ENCODE results near the gene KCNN3.

DNA sequence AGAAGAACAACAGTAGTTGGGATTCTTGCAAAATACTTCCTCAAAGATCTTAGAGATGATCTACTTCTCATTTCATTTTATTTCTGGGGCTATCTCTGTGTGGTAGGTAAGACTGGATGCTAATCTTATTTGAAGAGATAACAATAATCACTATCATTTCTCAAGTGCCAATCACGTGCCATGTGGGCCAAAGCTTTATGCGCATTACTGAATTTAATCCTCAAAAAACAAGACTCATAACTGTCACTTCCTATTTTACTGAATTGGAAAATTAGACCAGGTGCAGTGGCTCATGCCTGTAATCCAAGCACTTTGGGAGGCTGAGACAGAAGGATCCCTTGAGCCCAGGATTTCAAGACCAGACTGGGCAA, 121.7 kb downstream of the KCNN3 start:
- TF ChIP-seq, protein P1, sequence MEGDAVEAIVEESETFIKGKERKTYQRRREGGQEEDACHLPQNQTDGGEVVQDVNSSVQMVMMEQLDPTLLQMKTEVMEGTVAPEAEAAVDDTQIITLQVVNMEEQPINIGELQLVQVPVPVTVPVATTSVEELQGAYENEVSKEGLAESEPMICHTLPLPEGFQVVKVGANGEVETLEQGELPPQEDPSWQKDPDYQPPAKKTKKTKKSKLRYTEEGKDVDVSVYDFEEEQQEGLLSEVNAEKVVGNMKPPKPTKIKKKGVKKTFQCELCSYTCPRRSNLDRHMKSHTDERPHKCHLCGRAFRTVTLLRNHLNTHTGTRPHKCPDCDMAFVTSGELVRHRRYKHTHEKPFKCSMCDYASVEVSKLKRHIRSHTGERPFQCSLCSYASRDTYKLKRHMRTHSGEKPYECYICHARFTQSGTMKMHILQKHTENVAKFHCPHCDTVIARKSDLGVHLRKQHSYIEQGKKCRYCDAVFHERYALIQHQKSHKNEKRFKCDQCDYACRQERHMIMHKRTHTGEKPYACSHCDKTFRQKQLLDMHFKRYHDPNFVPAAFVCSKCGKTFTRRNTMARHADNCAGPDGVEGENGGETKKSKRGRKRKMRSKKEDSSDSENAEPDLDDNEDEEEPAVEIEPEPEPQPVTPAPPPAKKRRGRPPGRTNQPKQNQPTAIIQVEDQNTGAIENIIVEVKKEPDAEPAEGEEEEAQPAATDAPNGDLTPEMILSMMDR (IDR thresholded peaks at IDR 0.05; ENCODE audit: poor library complexity, severe bottlenecking): no peak
- no peak for TF ChIP-seq EZH2 (IDR thresholded peaks at IDR 0.05; ENCODE audit: borderline replicate concordance, insufficient read depth, low read length, poor library complexity, severe bottlenecking)
- TF ChIP-seq POLR2AphosphoS5 (IDR thresholded peaks at IDR 0.05): no peak
- TF ChIP-seq EP300 (conservative IDR thresholded peaks at IDR 0.05; ENCODE audit: poor library complexity, severe bottlenecking): no peak
- no peak for TF ChIP-seq SMC3 (conservative IDR thresholded peaks at IDR 0.05; ENCODE audit: poor library complexity)
- no peak for TF ChIP-seq MXI1 (conservative IDR thresholded peaks at IDR 0.05; ENCODE audit: poor library complexity, severe bottlenecking)
